H1 (cell line): Measurements from ENCODE around the gene WDR35. TPM values are rescaled to one million over a fixed set of nuclear protein-coding genes. Genes with fewer than 3 reads are reported as not detected.

Experiments
- CTCF ChIA-PET: fragments of 300-600 bp; sonication (Branson Sonifier 250); formaldehyde crosslinking; loops from one replicate; lab custom pipeline; 2021; ENCODE audit not compliant: partially characterized antibody; lab: Charles Lee
- POLR2A ChIA-PET: fragments of 300-600 bp; sonication (Branson Sonifier 250); formaldehyde crosslinking; loops from one replicate; lab custom pipeline; 2021; ENCODE audit warnings: inconsistent platforms; ENCODE audit not compliant: partially characterized antibody; lab: Charles Lee
- DNase-seq, 2 experiments: peaks; one replicate each; pipeline versions ENCODE4 v3.0.0 to v3.0.0-alpha.2; 2010 to 2022; ENCODE audit warnings: low spot score in 2 of 2, low read depth in 1 of 2, mixed read lengths in 1 of 2
- FAIRE-seq: peaks from 2 replicates; lab custom pipeline; 2011; peaks lifted over from hg19 to GRCh38; lab: Jason Lieb, UNC
- H2AFZ ChIP-seq: 2 replicates; pipeline ENCODE4 v1.8.1; 2012; ENCODE audit warnings: low read length, inconsistent platforms
- H2AK5ac ChIP-seq: 2 replicates; pipeline ENCODE4 v1.6.1; 2013; ENCODE audit warnings: low read depth, low read length
- H2BK120ac ChIP-seq: replicated peaks from 2 replicates; pipeline ENCODE3; 2013; ENCODE audit warnings: low read depth, low read length, inconsistent platforms
- H2BK12ac ChIP-seq: 2 replicates; pipeline ENCODE4 v1.6.1; 2013; ENCODE audit warnings: low read depth, low read length
- H2BK15ac ChIP-seq: 2 replicates; pipeline ENCODE4 v1.6.1; 2013; ENCODE audit warnings: low read length
- H2BK20ac ChIP-seq: 2 replicates; pipeline ENCODE4 v1.6.1; 2013; ENCODE audit warnings: low read length
- H2BK5ac ChIP-seq: 2 replicates; pipeline ENCODE4 v1.6.1; 2013; ENCODE audit warnings: low read depth, low read length
- H3K14ac ChIP-seq: 2 replicates; pipeline ENCODE4 v1.6.1; 2013; ENCODE audit warnings: inconsistent platforms; ENCODE audit not compliant: insufficient read length
- H3K18ac ChIP-seq: 2 replicates; pipeline ENCODE4 v1.6.1; 2013; ENCODE audit warnings: low read length; ENCODE audit errors: extremely low read depth
- H3K23ac ChIP-seq: 2 replicates; pipeline ENCODE4 v1.6.1; 2013; ENCODE audit warnings: inconsistent platforms; ENCODE audit not compliant: insufficient read length
- H3K23me2 ChIP-seq: 2 replicates; pipeline ENCODE4 v1.6.1; 2013; ENCODE audit warnings: low read depth, low read length
- H3K27ac ChIP-seq: 2 replicates; pipeline ENCODE4 v1.6.1; 2011; ENCODE audit warnings: low read depth, low read length, inconsistent platforms
- H3K27me3 ChIP-seq, 4 experiments: replicated peaks in 1 of 4; 1 replicate in 1 of 4; 2 replicates in 3 of 4; pipeline versions ENCODE4 v1.6.1 to v1.8.1; 2011 to 2013; ENCODE audit warnings: low read length in 3 of 4, mild to moderate bottlenecking in 3 of 4, inconsistent platforms in 2 of 4, mixed read lengths in 2 of 4, moderate library complexity in 1 of 4; ENCODE audit not compliant: control insufficient read depth in 3 of 4, insufficient read depth in 3 of 4; ENCODE audit errors: extremely low read depth in 1 of 4
- H3K36me3 ChIP-seq, 4 experiments: 2 replicates each; pipeline versions ENCODE4 v1.6.1 to v1.8.1; 2011 to 2013; ENCODE audit warnings: mild to moderate bottlenecking in 4 of 4, low read length in 3 of 4, moderate library complexity in 2 of 4, control low read depth in 1 of 4, inconsistent platforms in 1 of 4; ENCODE audit not compliant: insufficient read depth in 4 of 4, control insufficient read depth in 2 of 4
- H3K4ac ChIP-seq: replicated peaks from 2 replicates; pipeline ENCODE3; 2013; ENCODE audit warnings: low read length, low read depth, mixed read lengths, inconsistent platforms; ENCODE audit not compliant: insufficient read length
- H3K4me1 ChIP-seq, 4 experiments: replicated peaks in 1 of 4; 1 replicate in 1 of 4; 2 replicates in 3 of 4; pipeline versions ENCODE4 v1.6.1 to v1.8.1; 2011 to 2013; ENCODE audit warnings: low read length in 3 of 4, inconsistent platforms in 2 of 4, mixed read lengths in 1 of 4; ENCODE audit not compliant: insufficient read depth in 4 of 4, control insufficient read depth in 3 of 4
- H3K4me2 ChIP-seq, 2 experiments: 2 replicates each; pipeline versions ENCODE4 v1.6.1 to v1.8.1; 2011 to 2013; ENCODE audit warnings: low read depth in 2 of 2, low read length in 2 of 2, control low read depth in 1 of 2, inconsistent platforms in 1 of 2, mild to moderate bottlenecking in 1 of 2; ENCODE audit not compliant: insufficient read depth in 1 of 2
- H3K4me3 ChIP-seq, 4 experiments: fragments of 200-600, 300-600 bp in 1 of 4; sonication (generic), shearing (Covaris generic), sonication (Bioruptor Twin) in 1 of 4; 2 replicates each; pipeline versions ENCODE4 v1.5.1 to v1.8.1; 2011 to 2016; ENCODE audit warnings: low read length in 4 of 4, low read depth in 3 of 4, control low read depth in 2 of 4, inconsistent platforms in 2 of 4, mild to moderate bottlenecking in 2 of 4, mixed read lengths in 1 of 4, moderate library complexity in 1 of 4; ENCODE audit not compliant: insufficient read depth in 2 of 4; ENCODE audit errors: extremely low read depth in 1 of 4
- H3K56ac ChIP-seq: replicated peaks from 2 replicates; pipeline ENCODE3; 2013; ENCODE audit warnings: low read depth, mild to moderate bottlenecking, mixed read lengths, low read length, inconsistent platforms; ENCODE audit not compliant: insufficient read length
- H3K79me1 ChIP-seq: 2 replicates; pipeline ENCODE4 v1.6.1; 2013; ENCODE audit warnings: low read depth, low read length, control low read depth
- H3K79me2 ChIP-seq, 2 experiments: 2 replicates each; pipeline versions ENCODE4 v1.6.1 to v1.8.1; 2012 to 2013; ENCODE audit warnings: low read length in 2 of 2, mild to moderate bottlenecking in 2 of 2, inconsistent platforms in 1 of 2; ENCODE audit not compliant: insufficient read depth in 2 of 2, control insufficient read depth in 1 of 2
- H3K9ac ChIP-seq, 4 experiments: replicated peaks in 1 of 4; 1 replicate in 1 of 4; 2 replicates in 3 of 4; pipeline versions ENCODE4 v1.6.1 to v1.8.1; 2011 to 2013; ENCODE audit warnings: low read depth in 3 of 4, low read length in 3 of 4, control low read depth in 2 of 4, mild to moderate bottlenecking in 2 of 4, moderate library complexity in 2 of 4, inconsistent platforms in 1 of 4; ENCODE audit errors: extremely low read depth in 1 of 4
- H3K9me3 ChIP-seq, 2 experiments: 2 replicates each; pipeline versions ENCODE4 v1.6.1 to v1.8.1; 2012 to 2013; ENCODE audit warnings: mild to moderate bottlenecking in 2 of 2, moderate library complexity in 2 of 2, control low read depth in 1 of 2, inconsistent platforms in 1 of 2, low read depth in 1 of 2, low read length in 1 of 2, mixed read lengths in 1 of 2; ENCODE audit not compliant: insufficient read depth in 2 of 2
- H4K20me1 ChIP-seq, 2 experiments: replicated peaks in 1 of 2; 2 replicates each; pipeline versions ENCODE3 to v1.8.1; 2011 to 2013; ENCODE audit warnings: inconsistent platforms in 2 of 2, low read length in 2 of 2, mild to moderate bottlenecking in 1 of 2; ENCODE audit not compliant: insufficient read depth in 2 of 2, control insufficient read depth in 1 of 2
- H4K5ac ChIP-seq: 2 replicates; pipeline ENCODE4 v1.6.1; 2013; ENCODE audit warnings: low read length, low read depth, mixed read lengths, inconsistent platforms; ENCODE audit not compliant: insufficient read length
- H4K8ac ChIP-seq: 2 replicates; pipeline ENCODE4 v1.8.0; 2013; ENCODE audit warnings: mild to moderate bottlenecking, moderate library complexity, low read length, inconsistent platforms; ENCODE audit not compliant: insufficient read depth; ENCODE audit errors: extremely low read depth
- H4K91ac ChIP-seq: replicated peaks from 2 replicates; pipeline ENCODE3; 2013; ENCODE audit warnings: low read length, mixed read lengths, inconsistent platforms; ENCODE audit not compliant: insufficient read length
- BACH1 ChIP-seq: IDR thresholded peaks from 2 replicates; pipeline ENCODE4 v1.6.1; 2012; ENCODE audit warnings: low read length, improper control_type of control experiment
- CREB1 ChIP-seq: IDR thresholded peaks from 2 replicates; pipeline ENCODE4 v1.6.1; 2012; ENCODE audit warnings: inconsistent platforms
- POLR2A ChIP-seq, 2 experiments: IDR thresholded peaks; 1 replicate in 1 of 2; 2 replicates in 1 of 2; pipeline ENCODE4 v1.6.1; 2011; ENCODE audit warnings: low read depth in 2 of 2, low read length in 2 of 2, mild to moderate bottlenecking in 2 of 2; ENCODE audit errors: control extremely low read depth in 1 of 2
- RFX5 ChIP-seq: IDR thresholded peaks from 2 replicates; pipeline ENCODE4 v1.6.1; 2011; ENCODE audit warnings: low read depth, low read length, improper control_type of control experiment, borderline replicate concordance
- SRF ChIP-seq: IDR thresholded peaks from 2 replicates; pipeline ENCODE4 v1.6.1; 2011; ENCODE audit warnings: mild to moderate bottlenecking, low read depth, low read length, moderate library complexity
- WGBS, 2 experiments: shearing (Covaris generic) in 1 of 2; methylation state at CpG; one replicate each; pipeline versions ENCODE4 v1.1.6 to v1.1.7; 2013 to 2015; ENCODE audit warnings: low lambda C conversion rate in 2 of 2, mixed read lengths in 2 of 2, inconsistent platforms in 1 of 2, low coverage in 1 of 2, missing lambda C conversion rate in 1 of 2; ENCODE audit not compliant: insufficient replicate concordance in 2 of 2, insufficient coverage in 1 of 2, insufficient read length in 1 of 2; ENCODE audit errors: extremely low coverage in 1 of 2, missing lambda C conversion rate in 1 of 2; 5-methylcytosine and 5-hydroxymethylcytosine counted together
- polyA plus RNA-seq, 7 experiments: library from polyadenylated mRNA; depleted of rRNA in 3 of 7; stranded (reverse) in 5 of 7; unstranded in 2 of 7; fragments of >200 nt in 5 of 7; fragments of 200-250 nt in 2 of 7; gene quantifications; 1 replicate in 5 of 7; 2 replicates in 1 of 7; 4 replicates in 1 of 7; pipeline versions ENCODE4 v1.2.1 to v1.2.3, GENCODE V29; 2011 to 2013; ENCODE audit warnings: missing spikeins in 2 of 7, mixed read lengths in 2 of 7
- total RNA-seq: library from RNA; stranded (reverse); fragmentation: NEBNext Ultra II Directional; extraction: Animal tissue kit (Norgen Biotek cat#: 25700); gene quantifications from 2 replicates; pipeline ENCODE4 v1.2.1, GENCODE V29; 2021

The WDR35 gene
- total and polyA plus RNA-seq, 2 of the 8 experiments (the other 6 are each of a cell fraction or from before 2014, with no cell fraction given): 9.0 to 25.5 TPM

- no peak overlapping the region for H4K8ac ChIP-seq
- POLR2A ChIA-PET: no interaction called here
- DNase-seq: no peak
These were observed 108.5 kb downstream of the WDR35 start for GRCh38 chr2:19881221-19881907.

More at GRCh38 chr2:19881221-19881907, 108.5 kb downstream of the WDR35 start:
- Histone ChIP-seq H3K23ac (no peak overlapping the region), H2AK5ac (no peak overlapping the region), H3K18ac (no peak overlapping the region), H4K20me1 (no peaks in the 10 kb centered on the region), H3K23me2 (no peaks in the 10 kb centered on the region), H2BK20ac (no peak overlapping the region), H2BK12ac (no peak overlapping the region), H2BK5ac (no peak overlapping the region), H2BK120ac (no peak overlapping the region), H2AFZ (no peak overlapping the region), H3K9me3 (no peaks in the 10 kb centered on the region), H3K56ac (no peak overlapping the region), H4K91ac (no peak overlapping the region), H3K4me2 (no peak overlapping the region), H3K79me2 (no peaks in the 10 kb centered on the region), H3K9ac (no peak overlapping the region), H2BK15ac (no peak overlapping the region), H3K79me1 (no peaks in the 10 kb centered on the region; the same call in 1 of the 2 replicates), H3K36me3 (no peaks in the 10 kb centered on the region), H3K27me3 (peaks cover 0 to 2% (median 0%) of the 10 kb centered on the region in 4 experiments; a peak in 2 of 7 replicates), H3K4me1 (no peaks in the 10 kb centered on the region), H3K4me3 (no peak overlapping the region), H3K14ac (no peak overlapping the region), H3K27ac (no peak overlapping the region), H3K4ac (no peak overlapping the region), H4K5ac (no peak overlapping the region)
- no peak for FAIRE-seq
- TF ChIP-seq POLR2A (IDR thresholded peaks at IDR 0.05; ENCODE audit: control extremely low read depth in 1 of 2, low read depth in 2 of 2, low read length in 2 of 2) (no peak), SRF (no peak), CREB1 (no peak), RFX5 (no peak), BACH1 (no peak)
- 89% methylated on average over 2 of the region's 2 CpGs; no CpG with 5 or more reads in 1 of the 2 experiments for WGBS, 2 experiments
- CTCF ChIA-PET: interaction anchor here (1.2 kb wide), 1 partner anchor 18 kb away, joined by 3 read pairs; no protein-coding TSS in a partner anchor
